Retinal pigment epithelial cell (primary cell): ENCODE results near the gene TNFRSF9.
"Not testable (repeated sequence)": the region's sequence is repeated elsewhere in the genome, so short reads cannot be mapped to it uniquely, and the experiment has no call there.

Experiments used
- DNase-seq: peaks from one replicate; pipeline ENCODE4 v3.0.0-alpha.2; 2010; ENCODE audit warnings: low read depth
- H3K4me3 ChIP-seq: 2 replicates; pipeline ENCODE4 v1.5.1; 2011; ENCODE audit warnings: mild to moderate bottlenecking, low read length, control low read depth, moderate library complexity
- CTCF ChIP-seq: conservative IDR thresholded peaks from 2 replicates; pipeline ENCODE4 v1.5.1; 2011; ENCODE audit warnings: low read depth, low read length, control low read depth, inconsistent platforms

Gene TNFRSF9

GRCh38 chr1:7960867-7961215 is 20.2 kb upstream of the TNFRSF9 start:
- no peak for TF ChIP-seq CTCF
- no peak for DNase-seq
- peak overlapping the region; percentile 67 for H3K4me3 ChIP-seq

GRCh38 chr1:7960165-7960564 is 19.5 kb upstream of the TNFRSF9 start:
- TF ChIP-seq CTCF, result no peak
- no peak overlapping the region for H3K4me3 ChIP-seq
- DNase-seq, result no peak

- no peak overlapping the region for H3K4me3 ChIP-seq
- no peak for DNase-seq
- no peak for TF ChIP-seq CTCF
Measured at GRCh38 chr1:7956218-7957032, 15.8 kb upstream of the TNFRSF9 start.

GRCh38 chr1:7954683-7955082 is 14.0 kb upstream of the TNFRSF9 start:
- no peak for DNase-seq
- H3K4me3 ChIP-seq, result peak overlapping the region; percentile 73
- TF ChIP-seq CTCF, result no peak

GRCh38 chr1:7953850-7954609 is 13.4 kb upstream of the TNFRSF9 start:
- peak; percentile 69 for DNase-seq
- peak overlapping the region; percentile 73 for H3K4me3 ChIP-seq
- TF ChIP-seq CTCF, result no peak

GRCh38 chr1:7952791-7953190 is 12.2 kb upstream of the TNFRSF9 start:
- not testable (repeated sequence) for DNase-seq, H3K4me3 ChIP-seq

GRCh38 chr1:7948960-7949359 is 8.3 kb upstream of the TNFRSF9 start:
- no peak for DNase-seq
- no peak overlapping the region for H3K4me3 ChIP-seq
- no peak for TF ChIP-seq CTCF
